HG03066 (cell line): Measurements from ENCODE around the gene DRAP1.
"Not testable (repeated sequence)": the region's sequence is repeated elsewhere in the genome, so short reads cannot be mapped to it uniquely, and the experiment has no call there.

Experiments used
- ATAC-seq: cut with Tn5 transposase; IDR thresholded peaks from one replicate; pipeline ENCODE4 v1.9.1; 2021; ENCODE audit warnings: low read depth; ENCODE audit not compliant: unreplicated experiment

DRAP1 gene

GRCh38 chr11:65885808-65886536 lies 33.3 kb upstream of the DRAP1 start:
- no peak for ATAC-seq

- ATAC-seq = no peak
Observed at GRCh38 chr11:65886826-65887722, 32.2 kb upstream of the DRAP1 start.

DNA sequence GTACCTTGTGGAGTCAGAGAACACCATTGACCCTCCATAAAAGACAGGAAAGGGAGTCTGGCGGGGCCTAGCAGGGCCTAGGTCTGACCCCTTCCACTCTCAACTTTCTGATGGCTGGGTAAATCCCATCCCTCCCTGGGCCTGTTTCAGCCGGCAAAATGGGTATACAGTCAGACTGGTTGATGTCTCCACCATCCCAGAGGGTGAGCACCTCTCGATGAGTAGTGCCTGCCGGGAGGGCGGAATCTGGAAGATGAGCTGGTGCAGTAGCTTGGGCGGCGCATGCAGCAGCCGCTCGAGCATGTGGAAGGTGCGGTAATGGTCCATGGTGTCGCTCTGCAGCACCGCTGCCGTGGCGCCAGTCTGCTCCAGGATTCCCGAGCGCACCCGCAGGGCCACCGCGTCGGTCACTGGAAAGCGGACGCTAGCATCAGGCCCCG lies 31.5 kb upstream of the DRAP1 start:
- no peak for ATAC-seq

GRCh38 chr11:65888163-65888814 lies 30.9 kb upstream of the DRAP1 start, which contains the start of gene FIBP:
Gene FIBP (minus strand): TSS chr11:65888471. CDS start chr11:65888418, 53 bp downstream.
- ATAC-seq = no peak

DNA sequence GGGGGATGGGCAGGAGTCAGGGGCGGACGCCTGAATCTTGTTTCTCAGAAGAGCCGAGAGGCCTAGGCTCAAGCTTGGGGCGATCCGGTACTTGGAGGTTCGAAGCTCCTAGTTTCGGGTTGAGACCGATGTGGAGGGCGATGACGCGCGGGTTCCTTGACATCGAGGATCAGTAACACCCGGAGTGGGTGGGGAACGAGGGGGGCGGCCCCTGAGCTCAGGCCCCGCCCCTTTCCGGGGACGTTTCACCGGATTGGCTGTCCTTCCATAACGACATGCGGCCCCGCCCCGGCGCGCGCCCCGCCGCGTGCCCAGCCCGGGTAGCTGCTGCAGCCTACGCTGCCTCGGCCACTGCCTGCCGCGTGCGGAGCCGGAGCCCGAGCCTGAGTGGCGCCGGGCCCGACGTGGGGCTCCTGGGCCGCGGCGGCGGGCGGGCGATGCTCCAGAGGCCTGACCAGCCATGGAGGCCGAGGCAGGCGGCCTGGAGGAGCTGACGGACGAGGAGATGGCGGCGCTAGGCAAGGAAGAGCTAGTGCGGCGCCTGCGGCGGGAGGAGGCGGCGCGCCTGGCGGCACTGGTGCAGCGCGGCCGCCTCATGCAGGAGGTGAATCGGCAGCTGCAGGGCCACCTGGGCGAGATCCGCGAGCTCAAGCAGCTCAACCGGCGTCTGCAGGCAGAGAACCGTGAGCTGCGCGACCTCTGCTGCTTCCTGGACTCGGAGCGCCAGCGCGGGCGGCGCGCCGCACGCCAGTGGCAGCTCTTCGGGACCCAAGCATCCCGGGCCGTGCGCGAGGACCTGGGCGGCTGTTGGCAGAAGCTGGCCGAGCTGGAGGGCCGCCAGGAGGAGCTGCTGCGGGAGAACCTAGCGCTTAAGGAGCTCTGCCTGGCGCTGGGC lies 28.7 kb upstream of the DRAP1 start, which contains the start of gene CCDC85B:
Gene CCDC85B, plus strand, starts transcription at position 350 of the 895 bp plus-strand sequence. Its CDS starts 111 bp downstream, at position 461.
- peak; percentile 51 for ATAC-seq

DNA sequence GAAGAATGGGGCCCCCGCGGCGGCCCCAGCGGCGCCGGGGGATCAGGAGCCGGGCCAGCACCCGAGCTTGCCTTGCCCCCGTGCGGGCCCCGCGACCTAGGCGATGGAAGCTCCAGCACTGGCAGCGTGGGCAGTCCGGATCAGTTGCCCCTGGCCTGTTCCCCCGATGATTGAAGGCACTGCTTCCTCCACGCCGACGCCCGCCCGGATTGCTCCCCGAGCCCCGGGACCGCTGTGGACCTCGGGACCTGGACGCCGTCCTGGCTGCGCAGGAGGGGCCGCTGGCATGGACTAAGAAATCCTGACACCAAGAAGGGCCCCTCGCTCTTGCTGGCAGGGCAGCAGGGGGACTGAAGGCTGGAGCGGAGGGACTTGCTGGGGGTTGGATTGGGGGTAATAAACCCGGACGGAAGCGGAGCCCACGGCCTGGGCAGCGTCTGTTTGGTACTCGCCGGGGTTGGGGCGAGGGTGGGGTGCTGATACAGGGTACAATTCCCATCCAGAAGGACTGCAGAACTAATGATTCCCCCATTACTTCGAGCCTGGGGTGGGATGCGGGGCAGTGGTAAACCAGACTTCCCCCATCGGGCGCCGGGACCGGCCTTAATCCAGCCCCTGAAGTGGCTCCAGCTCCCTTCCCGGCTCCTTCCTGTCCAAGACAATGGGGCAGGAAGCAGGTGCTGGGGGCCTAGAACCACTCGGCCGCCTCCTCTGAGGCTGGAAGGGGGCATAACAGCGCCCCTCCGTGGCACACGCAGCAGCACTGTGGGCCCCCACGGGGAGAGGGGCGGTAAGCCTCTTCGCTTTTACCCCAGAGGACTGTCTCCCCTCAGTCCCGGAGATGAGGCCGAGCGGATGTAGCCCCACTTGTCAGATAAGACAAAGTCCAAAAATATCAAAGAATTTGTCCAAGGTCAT lies 27.7 kb upstream of the DRAP1 start:
- no peak for ATAC-seq

DNA sequence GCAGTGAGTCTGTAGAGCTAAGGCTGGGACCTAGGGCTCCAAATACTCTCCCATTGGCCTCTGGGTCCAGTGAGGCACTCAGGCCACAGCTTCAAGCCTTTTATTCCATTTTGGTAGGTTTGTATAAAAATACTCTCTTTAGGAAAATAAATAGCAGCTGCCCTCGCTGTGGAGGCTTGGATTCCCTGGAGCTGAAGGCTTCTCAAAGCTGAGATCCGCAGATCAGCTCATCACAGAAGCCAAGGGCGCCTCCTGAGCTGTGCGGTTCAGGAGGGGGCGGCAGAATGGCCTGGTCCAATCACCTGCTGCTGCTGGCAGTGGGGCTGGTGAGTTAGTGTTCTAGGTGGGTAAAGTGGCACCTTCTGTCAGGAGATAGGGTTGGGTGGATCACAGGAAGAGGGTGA lies 27.1 kb upstream of the DRAP1 start:
- ATAC-seq = not testable (repeated sequence)

- ATAC-seq = no peak
Observed at GRCh38 chr11:65892661-65893317, 26.4 kb upstream of the DRAP1 start.

DNA sequence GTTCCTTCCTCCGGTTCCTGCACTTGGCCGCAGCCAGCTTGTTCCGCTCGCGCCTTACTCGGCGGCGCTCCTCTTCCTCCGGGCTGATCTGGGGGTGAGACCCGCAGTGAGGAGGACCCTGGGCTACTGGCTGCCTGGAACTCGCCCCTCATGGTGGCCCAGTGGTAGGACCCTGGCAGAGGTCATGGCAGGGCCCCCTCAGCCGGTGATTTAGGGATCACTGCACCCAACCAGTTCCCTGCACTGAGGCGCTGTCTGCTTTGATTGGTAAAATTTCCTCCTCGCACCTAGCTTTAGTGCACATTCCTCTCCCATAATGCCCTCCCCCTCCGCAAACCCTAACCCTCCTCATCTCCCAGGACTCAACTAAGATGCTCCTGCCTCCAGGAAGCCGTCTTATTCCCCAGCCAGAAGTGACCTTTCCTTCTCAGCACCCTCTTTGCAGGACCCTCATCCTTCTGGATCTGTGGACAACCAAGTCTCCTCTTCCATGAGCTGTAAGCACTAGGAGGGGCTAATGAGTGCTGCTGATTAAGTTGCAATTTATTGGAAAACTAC lies 25.1 kb upstream of the DRAP1 start:
- ATAC-seq = no peak

GRCh38 chr11:65895482-65895981 lies 23.7 kb upstream of the DRAP1 start:
- no peak for ATAC-seq

DNA sequence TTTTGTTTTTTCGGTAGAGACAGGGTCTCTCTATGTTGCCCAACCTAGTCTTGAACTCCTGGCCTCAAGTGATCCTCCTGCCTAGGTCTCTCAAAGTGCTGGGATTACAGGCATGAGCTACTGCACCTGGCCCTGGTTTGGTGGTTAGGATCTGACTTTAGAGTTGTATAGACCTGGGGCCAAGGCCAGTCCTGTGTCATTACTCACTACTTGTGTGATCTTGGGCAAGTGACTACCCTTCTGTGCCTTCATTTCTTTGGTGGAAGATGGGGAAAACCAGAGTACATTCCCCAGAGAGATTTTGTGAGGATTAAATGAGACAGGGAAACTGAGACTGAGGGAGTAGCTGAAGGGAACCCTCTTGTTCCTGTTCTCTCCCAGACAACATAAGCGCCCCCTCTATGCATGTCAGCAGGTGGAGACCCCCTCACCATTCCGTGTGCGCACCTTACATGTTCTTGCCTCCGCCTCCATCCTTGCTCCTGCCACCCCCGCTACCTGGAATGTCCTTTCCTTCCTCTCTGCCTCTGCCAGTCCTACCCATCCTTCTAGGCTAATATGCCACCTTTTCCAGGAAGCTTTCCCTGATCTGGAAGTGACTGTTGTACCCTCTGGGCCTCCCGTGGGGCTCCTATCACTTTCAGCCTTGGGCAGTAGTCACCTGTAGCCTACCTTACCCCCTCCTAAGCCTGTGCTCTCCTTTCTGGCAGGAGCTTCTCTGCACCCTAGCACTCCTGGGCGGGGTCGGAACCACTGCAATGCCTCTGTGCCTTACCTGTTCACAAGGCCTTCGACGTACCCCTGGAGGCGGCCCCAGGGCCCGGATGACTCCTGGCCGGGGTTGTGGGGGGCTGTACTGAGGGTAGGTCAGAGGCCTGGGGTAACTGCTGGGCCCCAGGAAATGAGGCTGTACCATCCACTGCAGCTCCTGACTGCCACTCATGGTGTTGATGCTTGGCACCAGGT lies 22.9 kb upstream of the DRAP1 start:
- no peak for ATAC-seq

DNA sequence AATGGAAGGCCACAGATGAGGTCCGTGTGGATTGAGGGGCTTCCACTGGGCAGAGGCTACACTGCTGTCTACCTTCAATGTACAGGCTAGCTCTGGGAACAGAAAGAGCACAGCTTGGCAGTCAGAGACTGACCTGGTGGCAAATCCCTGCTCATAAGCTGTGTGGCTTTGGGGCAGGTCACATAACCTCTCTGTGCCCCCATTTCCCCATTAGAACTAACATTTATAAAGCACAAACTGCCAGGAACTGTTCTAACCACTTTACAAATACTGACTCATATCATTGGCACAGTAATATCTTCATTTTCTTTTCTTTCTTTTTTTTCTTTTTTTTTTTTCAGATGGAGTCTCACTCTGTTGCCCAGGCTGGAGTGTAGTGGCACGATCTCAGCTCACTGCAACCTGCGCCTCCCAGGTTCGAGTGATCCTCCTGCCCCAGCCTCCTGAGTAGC lies 22.2 kb upstream of the DRAP1 start:
- ATAC-seq = no peak

DNA sequence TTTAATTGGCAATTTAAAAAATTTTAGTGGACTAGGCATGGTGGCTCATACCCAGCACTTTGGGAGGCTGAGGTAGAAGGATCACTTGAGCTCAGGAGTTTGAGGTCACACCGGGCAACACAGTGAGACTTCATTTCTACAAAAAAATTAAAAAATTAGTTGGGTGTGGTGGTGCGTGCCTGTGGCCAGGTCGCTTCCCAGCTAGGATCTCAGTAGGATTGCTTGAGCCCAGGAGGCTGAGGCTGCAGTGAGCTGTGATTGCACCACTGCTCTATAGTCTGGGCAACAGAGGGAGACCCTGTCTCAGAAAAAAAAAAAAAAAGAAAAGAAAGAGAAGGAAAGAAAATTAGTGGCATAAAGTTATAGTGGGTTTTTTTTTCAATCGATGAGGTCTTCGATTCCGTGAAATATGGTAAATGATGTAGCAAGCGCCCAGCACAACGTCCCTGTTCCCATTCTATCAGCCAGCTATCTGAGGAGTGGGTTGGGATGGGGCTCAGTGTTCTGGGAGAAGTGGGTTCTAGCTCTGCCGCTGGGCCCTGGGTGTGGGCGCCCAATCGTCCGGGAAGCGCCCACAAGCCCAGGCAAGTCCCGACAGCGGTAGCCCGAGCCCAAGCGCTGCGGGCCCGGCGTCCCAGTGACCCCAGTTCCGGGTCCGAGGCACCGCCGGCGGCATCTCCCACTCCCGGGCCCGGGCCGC lies 20.4 kb upstream of the DRAP1 start:
- no peak for ATAC-seq

DNA sequence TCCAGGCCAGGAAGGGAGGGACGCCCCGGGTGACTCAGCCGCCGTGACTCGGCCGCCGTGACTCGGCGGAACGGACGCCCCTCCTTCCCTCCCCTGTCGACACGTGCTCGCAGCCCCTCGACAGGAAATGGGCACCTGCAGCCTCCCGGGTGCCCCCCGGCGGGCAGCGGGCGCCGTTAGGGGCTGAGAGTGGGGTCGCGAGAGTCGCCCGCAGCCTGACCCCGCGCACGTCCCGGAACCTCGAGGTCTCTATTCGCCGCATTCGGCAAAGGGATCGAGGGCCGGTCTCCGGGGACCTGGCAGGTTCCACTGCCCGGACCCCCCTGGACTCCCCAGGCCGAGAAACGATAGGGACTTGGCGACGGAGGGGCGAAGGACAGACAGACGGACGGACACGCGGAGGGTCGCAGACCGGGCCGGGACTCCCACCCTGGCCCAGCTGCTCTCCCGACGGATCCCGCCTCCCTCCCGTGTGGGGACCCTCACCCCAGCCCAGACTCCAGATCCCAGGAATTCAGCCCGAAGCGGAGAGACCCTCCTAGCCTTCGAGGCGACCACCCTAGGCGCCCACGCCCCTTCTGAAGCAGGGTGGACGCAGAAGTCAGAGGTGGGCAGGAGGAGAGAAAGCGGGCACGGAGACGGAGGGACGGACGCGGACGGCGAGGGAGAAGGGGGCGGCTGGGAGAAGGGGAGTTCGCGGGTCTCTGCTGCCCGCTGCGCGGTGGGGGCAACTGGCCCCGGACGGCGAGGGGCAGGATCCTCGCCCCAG lies 19.7 kb upstream of the DRAP1 start:
- ATAC-seq = no peak

GRCh38 chr11:65900125-65900898 lies 18.9 kb upstream of the DRAP1 start, which contains the start of gene FOSL1:
Gene FOSL1 (minus strand): TSS chr11:65900388. CDS start chr11:65900339, 49 bp downstream.
- ATAC-seq = peak; percentile 77
